Measurements from ENCODE around the gene KRT72. TPM values are rescaled to one million over a fixed set of nuclear protein-coding genes. Genes with fewer than 3 reads are reported as not detected.
A peak's percentile ranks its signal among the peaks of the same experiment; 100 is the strongest.

The KRT72 gene
- total RNA-seq, 1 experiment from 2014 or later: not detected

DNA sequence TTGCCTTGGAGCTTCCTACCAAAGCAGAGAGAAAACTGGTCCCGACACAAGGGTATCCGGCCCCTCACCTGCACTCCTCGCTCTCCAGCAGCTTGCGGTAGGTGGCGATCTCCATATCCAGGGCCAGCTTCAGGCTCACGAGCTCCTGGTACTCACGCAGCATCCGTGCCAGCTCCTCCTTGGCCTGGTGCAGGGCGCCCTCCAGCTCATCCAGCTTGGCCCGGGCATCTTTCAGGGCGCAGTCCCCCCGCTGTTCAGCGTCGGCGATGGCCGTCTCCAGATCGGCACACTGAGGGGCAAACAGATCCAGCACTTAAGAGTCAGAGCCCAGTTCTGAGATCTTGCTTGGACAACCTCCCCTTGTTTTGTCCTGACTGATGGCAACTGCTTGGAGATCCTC lies 13.7 kb downstream of the KRT72 start:
- Histone ChIP-seq H3K4me3 (no peak overlapping the region), H3K36me3 (no peaks in the 10 kb centered on the region), H3K27ac (no peak overlapping the region), H3K9me3 (replicated peaks) (no peaks in the 10 kb centered on the region), H3K4me1 (replicated peaks) (no peaks in the 10 kb centered on the region), H3K27me3 (replicated peaks) (peaks cover 5% of the 10 kb centered on the region)
- DNase-seq (ENCODE audit: low read depth in 1 of 2, low spot score in 2 of 2): no peak

DNA sequence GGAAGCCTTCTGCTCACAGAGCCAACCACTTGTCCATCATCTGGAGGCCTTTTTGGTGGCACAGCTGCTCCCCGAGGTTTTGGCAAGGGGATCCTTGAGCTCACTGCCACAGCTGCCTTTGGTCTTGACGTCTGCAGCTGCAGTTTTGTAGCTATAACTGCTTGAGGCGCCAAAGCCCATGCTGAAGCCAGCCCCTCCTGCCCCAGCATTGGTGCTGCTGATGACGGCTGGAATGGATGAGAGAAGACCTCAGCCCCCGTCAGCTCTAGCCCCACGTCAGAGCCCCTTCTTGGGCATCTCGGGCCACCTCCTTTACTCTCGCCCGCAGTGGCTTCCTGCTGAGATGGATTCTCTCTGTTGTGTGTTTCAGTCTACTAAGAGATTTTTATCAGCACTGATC lies 15.3 kb downstream of the KRT72 start:
- H3K9me3 ChIP-seq (replicated peaks): no peaks in the 10 kb centered on the region
- peaks cover 12% of the 10 kb centered on the region for H3K27me3 ChIP-seq (replicated peaks)
- no peaks in the 10 kb centered on the region for H3K36me3 ChIP-seq
- H3K27ac ChIP-seq: no peak overlapping the region
- no peak overlapping the region for H3K4me3 ChIP-seq
- DNase-seq (ENCODE audit: low read depth in 1 of 2, low spot score in 2 of 2): no peak
- H3K4me1 ChIP-seq (replicated peaks): no peaks in the 10 kb centered on the region

DNA sequence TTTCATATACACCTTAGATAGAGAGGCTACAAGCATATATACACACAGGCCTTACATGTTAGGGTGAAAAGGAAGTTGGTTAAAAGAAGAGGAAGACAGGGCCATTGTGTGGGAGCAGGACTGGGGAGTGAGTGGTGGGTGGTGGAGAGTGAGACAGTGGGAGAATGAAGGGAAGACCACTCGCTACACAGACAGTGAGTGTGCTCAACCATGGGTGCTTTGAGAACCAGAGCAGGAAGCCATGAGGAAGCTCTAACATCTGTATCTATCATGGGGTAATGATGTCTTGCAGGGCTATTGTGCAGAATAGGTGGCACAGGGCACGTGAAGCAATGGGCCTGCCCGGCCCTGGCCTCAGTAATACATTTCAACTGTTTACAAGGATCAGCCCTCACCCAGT lies 16.2 kb downstream of the KRT72 start:
- DNase-seq (ENCODE audit: low read depth in 1 of 2, low spot score in 2 of 2): no peak
- H3K36me3 ChIP-seq: no peaks in the 10 kb centered on the region
- H3K27me3 ChIP-seq (replicated peaks): peaks cover 20% of the 10 kb centered on the region
- H3K27ac ChIP-seq: no peak overlapping the region
- no peaks in the 10 kb centered on the region for H3K9me3 ChIP-seq (replicated peaks)
- H3K4me3 ChIP-seq: no peak overlapping the region
- no peaks in the 10 kb centered on the region for H3K4me1 ChIP-seq (replicated peaks)

DNA sequence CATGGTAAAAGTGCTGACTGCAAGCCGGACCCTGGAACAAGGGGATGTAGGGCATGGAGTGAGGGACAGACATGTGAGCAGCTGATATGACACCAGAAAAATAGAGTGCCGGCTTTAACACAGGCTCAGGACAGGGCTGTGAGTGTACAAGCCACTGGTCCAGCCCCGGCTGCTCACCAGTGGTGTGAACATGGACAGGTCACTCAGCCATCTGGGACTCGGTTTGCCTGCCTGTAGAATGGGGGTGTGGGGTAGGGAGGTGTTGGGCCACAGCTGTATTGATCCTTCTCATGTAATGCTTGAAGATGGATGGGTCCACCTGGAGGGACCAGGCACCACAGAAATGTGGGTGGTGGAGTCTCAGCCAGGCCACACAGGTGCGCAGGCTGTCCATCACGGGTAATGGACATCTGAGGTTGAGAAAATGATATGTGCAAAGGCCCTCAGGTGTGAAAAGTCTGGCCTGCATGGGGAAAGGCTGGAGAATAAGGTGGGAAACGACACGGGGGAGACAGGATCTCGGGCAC lies 17.0 kb downstream of the KRT72 start:
- Histone ChIP-seq H3K4me1 (replicated peaks) (no peaks in the 10 kb centered on the region), H3K27me3 (replicated peaks) (peaks cover 17% of the 10 kb centered on the region), H3K36me3 (no peaks in the 10 kb centered on the region), H3K4me3 (no peak overlapping the region), H3K9me3 (replicated peaks) (no peaks in the 10 kb centered on the region), H3K27ac (no peak overlapping the region)
- no peak for DNase-seq (ENCODE audit: low read depth in 1 of 2, low spot score in 2 of 2)

DNA sequence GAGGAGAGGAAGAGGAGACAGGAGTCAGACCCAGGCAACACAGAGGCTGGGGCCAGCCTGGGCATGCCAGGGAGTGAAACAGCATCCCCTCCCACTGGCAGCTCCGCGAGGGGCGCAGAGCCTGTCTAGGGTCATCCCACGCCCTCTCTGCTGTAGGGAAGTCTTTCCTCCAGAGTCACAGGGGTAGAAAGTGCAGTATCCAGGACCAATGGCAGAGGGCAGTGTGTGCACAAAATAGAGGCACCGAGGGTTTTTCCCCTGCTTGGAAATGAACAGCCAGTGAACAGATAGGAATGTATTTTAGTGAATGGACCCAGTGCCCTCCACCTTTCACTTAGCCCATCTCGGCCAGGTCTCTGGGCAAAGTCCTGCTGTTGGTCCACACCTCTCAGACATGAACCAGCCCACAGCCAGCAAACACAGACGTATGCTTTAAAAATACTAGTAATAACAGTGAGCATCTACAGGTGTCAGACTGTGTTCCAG lies 18.2 kb downstream of the KRT72 start:
- Histone ChIP-seq H3K9me3 (replicated peaks) (no peaks in the 10 kb centered on the region), H3K36me3 (no peaks in the 10 kb centered on the region), H3K27ac (no peak overlapping the region), H3K4me1 (replicated peaks) (no peaks in the 10 kb centered on the region), H3K4me3 (no peak overlapping the region), H3K27me3 (replicated peaks) (peaks cover 26% of the 10 kb centered on the region)
- DNase-seq (ENCODE audit: low read depth in 1 of 2, low spot score in 2 of 2): peak in 1 of 2 experiments; percentile 51

DNA sequence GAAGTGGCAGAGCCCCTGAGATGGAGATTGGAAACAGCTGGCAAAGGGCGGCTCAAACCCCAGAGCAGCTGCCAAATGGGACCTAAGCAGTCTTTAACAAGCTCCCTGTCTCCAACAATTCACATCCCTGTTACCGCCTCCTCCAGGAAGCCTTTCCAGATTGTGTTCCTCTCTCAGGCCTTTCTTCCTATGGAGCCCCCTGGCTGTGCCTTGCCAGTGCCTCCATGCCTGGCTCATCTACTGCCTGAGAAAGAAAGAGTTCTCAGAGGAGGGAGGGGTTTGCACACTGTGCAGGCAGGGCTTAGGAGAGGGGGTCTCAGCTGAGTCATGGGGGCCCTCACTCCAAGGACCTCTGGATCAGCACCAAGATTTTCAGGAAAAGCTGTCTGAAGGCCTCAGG lies 18.8 kb downstream of the KRT72 start:
- DNase-seq (ENCODE audit: low read depth in 1 of 2, low spot score in 2 of 2): no peak
- Histone ChIP-seq H3K27me3 (replicated peaks) (peaks cover 26% of the 10 kb centered on the region), H3K4me3 (no peak overlapping the region), H3K4me1 (replicated peaks) (no peaks in the 10 kb centered on the region), H3K36me3 (no peaks in the 10 kb centered on the region), H3K9me3 (replicated peaks) (no peaks in the 10 kb centered on the region), H3K27ac (no peak overlapping the region)

DNA sequence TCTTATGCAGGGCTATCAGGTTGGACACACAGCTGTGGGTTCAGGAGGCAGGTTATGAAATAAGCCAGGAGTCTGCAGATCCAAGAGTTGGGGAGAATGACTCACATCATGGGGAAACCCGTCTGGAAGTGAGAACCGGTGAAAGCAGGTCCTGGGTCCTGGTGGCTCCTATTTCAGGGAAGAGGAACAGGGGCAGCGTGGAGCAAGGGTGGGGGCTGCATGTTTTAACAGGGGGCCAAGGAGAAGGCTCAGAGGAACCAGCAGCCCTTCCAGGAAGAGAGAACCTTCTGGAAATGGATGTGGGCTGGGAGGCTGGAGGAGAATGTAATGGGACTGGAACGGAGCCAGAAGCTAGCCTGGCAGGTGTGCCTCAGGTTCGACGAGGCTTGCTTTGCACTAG lies 19.8 kb downstream of the KRT72 start:
- H3K36me3 ChIP-seq: no peaks in the 10 kb centered on the region
- peaks cover 31% of the 10 kb centered on the region for H3K27me3 ChIP-seq (replicated peaks)
- no peaks in the 10 kb centered on the region for H3K4me1 ChIP-seq (replicated peaks)
- no peak for DNase-seq (ENCODE audit: low read depth in 1 of 2, low spot score in 2 of 2)
- H3K27ac ChIP-seq: no peak overlapping the region
- H3K4me3 ChIP-seq: no peak overlapping the region
- no peaks in the 10 kb centered on the region for H3K9me3 ChIP-seq (replicated peaks)

DNA sequence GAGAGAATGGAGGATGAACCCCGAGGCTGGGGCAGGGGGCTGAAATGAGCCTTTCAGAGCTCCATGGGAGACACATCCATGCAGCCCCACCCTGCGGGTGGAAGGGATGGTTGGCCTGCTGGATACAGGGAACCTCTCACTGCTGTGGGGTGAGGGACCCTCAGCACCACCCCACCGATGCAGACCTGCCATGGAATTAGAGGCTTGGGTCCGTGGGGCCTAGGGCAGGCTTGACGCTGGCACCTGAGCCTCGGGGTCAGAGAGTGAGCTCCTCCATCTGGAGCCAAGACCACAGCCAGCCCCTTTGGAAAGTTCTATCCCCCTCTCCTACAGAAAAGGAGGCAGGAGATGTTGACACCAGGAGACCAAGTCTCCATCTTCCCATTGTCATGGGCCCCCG lies 20.2 kb downstream of the KRT72 start:
- Histone ChIP-seq H3K4me1 (replicated peaks) (no peaks in the 10 kb centered on the region), H3K9me3 (replicated peaks) (no peaks in the 10 kb centered on the region), H3K36me3 (no peaks in the 10 kb centered on the region), H3K27ac (no peak overlapping the region), H3K4me3 (no peak overlapping the region), H3K27me3 (replicated peaks) (peaks cover 33% of the 10 kb centered on the region)
- no peak for DNase-seq (ENCODE audit: low read depth in 1 of 2, low spot score in 2 of 2)

DNA sequence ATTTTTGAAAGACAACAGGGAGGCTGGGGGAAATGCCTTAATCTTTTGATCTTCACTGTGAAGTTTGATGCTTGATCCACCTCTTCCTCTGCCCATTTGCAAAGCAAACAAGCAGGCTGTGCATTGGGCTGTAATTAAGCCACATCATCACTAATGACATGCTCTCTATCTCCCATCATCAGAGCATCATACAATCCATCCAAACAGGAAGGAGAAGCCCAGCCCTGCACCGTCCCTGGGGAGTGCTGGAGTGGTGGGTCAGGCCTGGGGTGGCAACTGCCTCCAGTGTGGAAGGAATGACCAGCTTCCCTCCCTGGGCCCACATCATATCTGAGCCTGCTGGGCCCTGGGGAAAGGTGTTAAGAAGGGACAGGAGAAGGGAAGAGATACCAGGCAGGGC lies 20.8 kb downstream of the KRT72 start:
- no peak for DNase-seq (ENCODE audit: low read depth in 1 of 2, low spot score in 2 of 2)
- Histone ChIP-seq H3K27me3 (replicated peaks) (peaks cover 37% of the 10 kb centered on the region), H3K36me3 (no peaks in the 10 kb centered on the region), H3K27ac (no peak overlapping the region), H3K4me1 (replicated peaks) (no peaks in the 10 kb centered on the region), H3K9me3 (replicated peaks) (no peaks in the 10 kb centered on the region), H3K4me3 (no peak overlapping the region)

DNA sequence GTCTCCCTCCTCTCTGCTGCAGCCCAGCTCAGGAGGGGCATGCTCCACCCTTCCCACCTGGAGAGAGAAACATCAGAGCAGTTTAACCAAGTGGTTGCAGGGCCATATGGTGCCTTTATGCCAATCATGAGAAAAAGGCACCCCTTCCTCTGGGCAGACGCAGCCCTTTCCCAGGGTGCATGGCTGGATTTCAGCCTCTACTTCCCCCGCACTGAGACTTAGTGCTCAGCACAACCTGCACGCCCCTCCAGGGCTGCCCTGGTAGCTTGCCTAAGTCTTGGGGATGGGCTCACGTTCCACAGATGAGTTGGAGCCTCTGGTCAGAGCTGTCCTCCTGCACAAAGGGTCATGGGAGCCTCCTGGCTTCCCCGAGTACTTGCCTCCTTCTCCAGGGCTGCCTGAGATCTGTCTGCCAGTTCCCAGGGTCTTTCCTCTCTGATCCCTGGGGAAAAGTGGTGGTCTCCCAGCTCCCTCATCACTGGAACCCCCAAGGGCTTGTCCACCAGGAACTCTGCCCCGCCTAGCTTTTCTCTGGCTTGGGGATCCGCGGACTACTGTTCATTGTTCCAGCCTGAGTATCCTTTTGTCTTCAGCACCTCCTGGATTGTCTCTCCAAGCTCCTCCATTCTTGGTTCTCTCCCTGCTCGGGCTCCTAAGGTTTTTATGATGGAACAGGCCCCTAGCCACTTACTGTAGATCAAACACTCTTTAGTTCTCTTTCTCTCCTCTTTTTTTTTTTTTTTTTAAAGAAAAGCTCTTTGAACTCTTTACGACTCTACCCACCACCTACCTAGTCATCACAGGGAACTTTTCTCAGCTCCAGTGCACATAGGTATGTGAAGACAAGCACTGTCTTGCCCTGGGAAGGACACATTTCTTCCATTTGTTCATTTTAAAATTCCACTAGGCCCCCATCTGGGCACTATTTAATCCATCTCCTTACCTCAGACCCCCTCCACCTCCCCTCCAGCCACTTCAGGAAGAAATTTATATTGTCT lies 21.5 kb downstream of the KRT72 start:
- Histone ChIP-seq H3K9me3 (replicated peaks) (no peaks in the 10 kb centered on the region), H3K27ac (no peak overlapping the region), H3K27me3 (replicated peaks) (peaks cover 37% of the 10 kb centered on the region), H3K4me3 (no peak overlapping the region), H3K4me1 (replicated peaks) (no peaks in the 10 kb centered on the region), H3K36me3 (no peaks in the 10 kb centered on the region)
- DNase-seq (ENCODE audit: low read depth in 1 of 2, low spot score in 2 of 2): no peak

DNA sequence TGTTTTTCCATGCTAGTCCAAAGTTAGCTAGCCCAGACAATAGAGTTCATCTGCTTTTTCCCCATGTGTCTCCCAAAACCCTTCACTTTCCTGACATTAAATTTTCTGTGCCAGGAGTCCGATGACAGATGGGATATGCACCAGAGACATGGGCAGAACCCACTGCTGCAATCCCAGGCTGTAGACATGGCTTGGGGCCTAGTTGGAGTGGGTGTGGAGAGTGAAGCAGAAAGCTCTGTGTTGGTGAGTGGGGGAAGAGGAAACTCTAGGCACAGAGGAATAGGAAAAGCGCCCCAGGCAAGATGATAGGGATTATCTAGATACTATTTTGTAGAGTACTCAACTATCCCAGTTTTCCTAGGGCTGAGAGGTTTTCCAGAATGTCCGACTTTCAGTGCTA lies 22.8 kb downstream of the KRT72 start:
- H3K36me3 ChIP-seq: no peaks in the 10 kb centered on the region
- DNase-seq (ENCODE audit: low read depth in 1 of 2, low spot score in 2 of 2): no peak
- no peak overlapping the region for H3K4me3 ChIP-seq
- H3K27me3 ChIP-seq (replicated peaks): peaks cover 37% of the 10 kb centered on the region
- H3K9me3 ChIP-seq (replicated peaks): no peaks in the 10 kb centered on the region
- no peak overlapping the region for H3K27ac ChIP-seq
- H3K4me1 ChIP-seq (replicated peaks): no peaks in the 10 kb centered on the region

DNA sequence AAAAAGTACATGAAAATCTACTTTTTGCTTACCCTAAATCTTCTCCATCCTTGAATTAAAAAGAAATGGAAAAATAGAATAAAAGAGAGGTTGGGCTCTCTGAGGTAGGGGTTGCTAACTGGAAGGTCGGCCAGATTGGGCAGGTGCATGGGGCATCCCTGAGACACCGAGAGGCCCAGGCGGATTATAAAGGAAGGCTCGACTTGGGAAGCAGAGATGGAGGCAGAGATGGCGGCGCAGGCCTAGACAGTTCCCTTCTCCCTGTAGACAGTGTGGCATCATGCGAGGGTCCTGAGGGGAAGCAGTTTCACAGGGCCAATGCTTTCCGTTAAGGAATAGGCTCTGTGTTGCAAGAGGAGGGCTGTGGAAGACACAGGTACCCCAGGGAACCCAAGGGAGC lies 23.9 kb downstream of the KRT72 start:
- no peaks in the 10 kb centered on the region for H3K36me3 ChIP-seq
- DNase-seq (ENCODE audit: low read depth in 1 of 2, low spot score in 2 of 2): no peak
- no peaks in the 10 kb centered on the region for H3K4me1 ChIP-seq (replicated peaks)
- no peak overlapping the region for H3K4me3 ChIP-seq
- H3K9me3 ChIP-seq (replicated peaks): no peaks in the 10 kb centered on the region
- H3K27me3 ChIP-seq (replicated peaks): peaks cover 46% of the 10 kb centered on the region
- no peak overlapping the region for H3K27ac ChIP-seq

DNA sequence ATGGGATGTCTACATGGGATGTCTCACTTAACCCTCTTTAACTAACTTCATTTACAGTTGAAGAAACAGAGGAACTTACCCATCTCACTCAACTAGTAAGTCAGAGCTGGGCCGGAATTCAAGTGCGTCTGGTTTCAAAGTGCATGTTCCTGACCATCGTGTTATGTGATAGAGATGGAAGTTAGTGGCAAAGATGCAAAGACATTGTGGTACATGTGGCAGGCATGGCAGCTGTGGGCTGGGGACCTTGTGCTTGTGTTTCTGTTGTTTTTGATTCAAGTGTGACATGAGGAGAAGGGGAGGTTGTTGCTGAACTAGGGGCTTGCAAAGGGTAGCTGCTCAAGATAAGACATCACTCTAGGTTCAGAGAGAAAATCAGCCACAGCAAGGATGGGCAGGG lies 25.3 kb downstream of the KRT72 start:
- H3K9me3 ChIP-seq (replicated peaks): no peaks in the 10 kb centered on the region
- peaks cover 43% of the 10 kb centered on the region for H3K27me3 ChIP-seq (replicated peaks)
- DNase-seq (ENCODE audit: low read depth in 1 of 2, low spot score in 2 of 2): no peak
- no peak overlapping the region for H3K27ac ChIP-seq
- H3K4me3 ChIP-seq: no peak overlapping the region
- no peaks in the 10 kb centered on the region for H3K4me1 ChIP-seq (replicated peaks)
- no peaks in the 10 kb centered on the region for H3K36me3 ChIP-seq

DNA sequence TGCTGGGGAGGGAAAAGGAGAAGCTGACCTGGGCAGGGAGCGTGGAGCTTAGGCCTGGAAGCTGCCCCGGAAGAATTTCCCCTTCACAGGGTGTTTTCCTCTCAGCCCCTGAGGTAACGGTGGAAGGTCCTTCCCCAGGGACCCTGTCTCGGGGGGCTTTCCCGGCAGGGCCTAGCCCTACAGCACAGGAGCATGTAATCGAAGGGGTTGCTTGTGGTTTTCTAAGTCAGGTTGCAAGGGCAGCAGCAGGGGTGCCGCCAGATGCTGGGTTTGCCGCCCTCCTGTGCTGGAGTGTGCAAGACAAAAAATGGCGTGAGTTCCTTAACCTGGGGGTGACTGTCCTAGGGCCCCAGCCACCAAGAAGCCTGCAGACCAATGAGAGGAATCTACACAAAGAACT lies 26.0 kb downstream of the KRT72 start:
- H3K27me3 ChIP-seq (replicated peaks): peaks cover 42% of the 10 kb centered on the region
- no peaks in the 10 kb centered on the region for H3K9me3 ChIP-seq (replicated peaks)
- no peak overlapping the region for H3K4me3 ChIP-seq
- no peak for DNase-seq (ENCODE audit: low read depth in 1 of 2, low spot score in 2 of 2)
- no peak overlapping the region for H3K27ac ChIP-seq
- no peaks in the 10 kb centered on the region for H3K4me1 ChIP-seq (replicated peaks)
- H3K36me3 ChIP-seq: no peaks in the 10 kb centered on the region
